GM03348 (cell line): ENCODE data around the gene GRIN3B.

Experiments
- DNase-seq: peaks from one replicate; pipeline ENCODE4 v3.0.0; 2012; ENCODE audit warnings: low spot score

GRIN3B gene

GRCh38 chr19:1007399-1008251 lies 7.4 kb downstream of the GRIN3B start:
- no peak for DNase-seq

DNA sequence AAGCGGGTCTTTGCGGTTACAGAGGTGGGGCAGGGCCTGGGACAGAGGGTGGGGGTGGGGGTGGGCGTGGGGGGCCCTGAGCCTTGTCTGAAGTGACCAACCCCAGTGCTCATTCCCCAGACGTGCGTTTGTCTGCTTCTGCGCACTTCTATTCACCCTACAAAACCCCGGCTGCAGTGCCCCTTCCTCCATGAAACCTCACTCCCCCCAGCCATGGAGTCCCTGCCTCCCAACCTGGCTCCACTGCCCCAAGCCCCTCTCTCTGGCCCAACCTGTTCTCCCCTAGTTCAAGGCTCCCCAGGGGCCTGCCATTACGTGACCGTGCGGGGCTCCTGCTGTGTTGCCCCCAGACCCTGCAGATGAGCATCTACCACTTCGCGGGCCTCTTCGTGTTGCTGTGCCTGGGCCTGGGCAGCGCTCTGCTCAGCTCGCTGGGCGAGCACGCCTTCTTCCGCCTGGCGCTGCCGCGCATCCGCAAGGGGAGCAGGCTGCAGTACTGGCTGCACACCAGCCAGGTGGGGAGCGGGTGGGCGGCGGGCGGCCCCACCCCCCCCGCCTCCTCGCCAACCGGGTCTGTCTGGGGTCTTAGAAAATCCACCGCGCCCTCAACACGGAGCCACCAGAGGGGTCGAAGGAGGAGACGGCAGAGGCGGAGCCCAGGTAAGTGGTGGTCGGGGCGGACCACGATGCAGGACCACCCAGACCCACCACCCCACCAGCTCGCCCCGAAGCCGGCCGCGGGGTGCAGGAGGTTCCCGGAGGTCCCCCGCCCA lies 8.2 kb downstream of the GRIN3B start:
- no peak for DNase-seq

DNA sequence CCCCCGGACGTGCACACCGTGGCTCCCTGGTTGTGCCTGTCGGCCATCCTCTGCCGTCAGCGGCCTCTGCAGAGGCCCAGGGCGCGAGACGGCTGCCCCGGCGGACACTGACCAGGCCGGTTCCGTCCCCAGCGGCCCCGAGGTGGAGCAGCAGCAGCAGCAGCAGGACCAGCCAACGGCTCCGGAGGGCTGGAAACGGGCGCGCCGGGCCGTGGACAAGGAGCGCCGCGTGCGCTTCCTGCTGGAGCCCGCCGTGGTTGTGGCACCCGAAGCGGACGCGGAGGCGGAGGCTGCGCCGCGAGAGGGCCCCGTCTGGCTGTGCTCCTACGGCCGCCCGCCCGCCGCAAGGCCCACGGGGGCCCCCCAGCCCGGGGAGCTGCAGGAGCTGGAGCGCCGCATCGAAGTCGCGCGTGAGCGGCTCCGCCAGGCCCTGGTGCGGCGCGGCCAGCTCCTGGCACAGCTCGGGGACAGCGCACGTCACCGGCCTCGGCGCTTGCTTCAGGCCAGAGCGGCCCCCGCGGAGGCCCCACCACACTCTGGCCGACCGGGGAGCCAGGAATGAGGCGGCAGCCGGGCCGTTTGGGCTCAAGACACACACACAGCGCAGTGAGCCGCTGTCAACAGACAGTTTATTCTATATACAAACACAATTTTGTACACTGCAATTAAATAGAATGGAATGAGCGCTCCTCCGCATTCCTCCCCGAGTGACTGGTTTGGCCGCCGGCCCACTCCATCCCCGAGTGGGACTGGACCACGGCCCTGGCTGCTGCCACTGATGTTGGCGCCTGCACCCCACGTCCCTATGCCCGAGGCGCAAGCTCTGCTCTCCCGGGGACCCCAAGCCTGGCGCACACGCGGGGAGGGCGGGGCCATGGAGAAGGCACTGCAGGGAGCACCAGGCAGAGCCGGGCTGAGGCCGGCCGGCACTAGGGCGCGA lies 9.1 kb downstream of the GRIN3B start:
- no peak for DNase-seq

- DNase-seq = no peak
Measured at GRCh38 chr19:1009981-1010538, 9.8 kb downstream of the GRIN3B start.

GRCh38 chr19:1010586-1011510 lies 10.6 kb downstream of the GRIN3B start:
- DNase-seq = no peak

GRCh38 chr19:1011831-1012333 lies 11.7 kb downstream of the GRIN3B start:
- no peak for DNase-seq

GRCh38 chr19:1012334-1012733 lies 12.1 kb downstream of the GRIN3B start:
- DNase-seq = no peak

DNA sequence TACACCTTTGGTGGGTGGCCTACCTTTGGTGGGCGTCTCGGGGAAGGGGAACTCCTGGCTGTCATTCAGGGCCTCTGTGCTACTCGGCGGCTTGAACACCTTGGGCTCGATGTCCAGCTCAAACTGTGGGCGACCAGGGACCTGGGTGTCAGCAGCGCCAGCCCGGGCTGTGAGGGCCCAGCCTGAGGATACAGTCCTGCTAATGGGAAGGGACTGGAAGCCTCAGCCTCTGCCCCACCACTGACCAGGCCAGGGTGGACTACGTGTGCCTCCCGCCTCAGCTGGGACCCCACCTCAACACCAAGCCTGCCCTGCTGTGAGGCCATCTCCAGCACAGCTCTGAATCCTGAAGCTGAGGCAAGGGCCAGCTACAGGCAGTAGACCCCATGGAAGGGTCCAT lies 13.0 kb downstream of the GRIN3B start:
- DNase-seq = no peak

- DNase-seq = no peak
Measured at GRCh38 chr19:1014161-1015060, 14.2 kb downstream of the GRIN3B start.

DNA sequence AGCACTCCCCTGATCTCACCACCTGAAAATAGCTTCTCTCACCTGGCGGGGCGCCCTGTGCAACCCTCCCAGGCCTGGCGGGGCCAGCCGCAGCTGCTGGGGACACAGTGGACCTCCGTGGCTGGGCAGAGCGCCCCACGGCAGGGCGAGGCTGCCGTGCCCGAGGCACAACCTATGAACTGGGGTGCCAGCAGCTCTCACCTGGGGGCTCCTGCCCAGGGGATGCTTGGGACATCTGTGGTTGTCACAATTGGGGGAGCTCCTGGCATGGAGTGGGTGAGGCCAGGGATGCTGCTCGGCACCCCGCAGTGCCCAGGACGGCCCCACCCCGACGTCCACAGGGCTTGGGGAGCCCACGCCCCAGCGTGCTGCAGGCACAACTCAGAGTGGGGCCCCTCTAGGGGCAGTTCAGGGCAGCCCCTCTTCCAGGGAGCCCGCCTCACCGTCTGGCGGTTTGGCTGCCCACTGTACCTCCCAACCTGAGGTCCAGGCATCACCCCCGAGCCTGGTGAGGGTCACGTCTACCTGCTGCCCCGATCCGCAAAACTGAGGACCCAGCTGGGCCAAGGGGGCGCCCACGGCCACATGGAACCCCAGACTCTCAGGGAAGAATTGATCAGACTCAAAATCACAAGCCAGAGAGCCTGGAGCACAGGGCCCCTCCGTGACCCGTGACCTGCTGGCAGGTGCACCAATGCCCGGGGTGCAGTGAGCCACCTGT lies 15.0 kb downstream of the GRIN3B start:
- DNase-seq = no peak

DNA sequence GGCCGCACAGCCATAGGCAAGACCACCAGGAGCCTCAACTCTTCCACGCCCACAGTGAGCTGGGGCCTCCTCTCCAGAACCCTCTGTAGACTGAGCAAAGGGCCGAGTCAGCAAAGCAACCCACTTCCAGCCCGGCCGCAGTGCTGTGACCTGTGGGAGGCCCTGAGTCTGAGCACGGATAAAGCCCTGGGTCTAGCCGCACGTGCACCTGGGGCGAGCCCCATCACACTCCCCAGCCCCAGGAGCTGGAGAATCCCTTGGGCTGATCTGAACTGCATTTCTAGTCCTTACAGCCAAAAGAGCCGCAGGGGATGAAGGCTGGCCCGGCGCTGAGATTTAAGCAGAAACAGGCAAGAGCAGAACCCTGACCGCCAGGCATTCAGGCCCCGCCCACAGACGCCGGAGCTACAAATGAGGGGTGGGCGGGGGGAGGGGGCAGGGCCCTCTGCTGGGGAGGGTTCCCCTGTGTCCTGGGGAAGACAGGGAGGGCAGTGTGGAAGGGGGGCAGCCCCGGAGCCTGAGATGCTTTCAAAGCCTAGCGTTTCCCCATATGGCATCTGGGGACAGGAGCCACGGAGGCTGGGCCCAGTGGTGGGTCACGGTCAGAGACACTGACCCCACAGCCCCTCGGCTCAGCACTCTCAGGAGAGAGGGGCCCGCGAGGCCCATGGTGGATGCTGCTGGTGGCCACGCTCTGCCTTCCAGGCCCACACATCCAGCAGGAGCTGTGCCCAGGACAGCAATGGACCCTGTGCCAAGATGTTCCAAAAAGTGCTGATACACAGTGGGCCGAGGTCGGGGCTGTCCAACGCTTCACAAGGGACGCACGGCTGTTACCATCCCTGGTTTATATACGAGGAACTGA lies 15.8 kb downstream of the GRIN3B start:
- DNase-seq = no peak

- peak; percentile 56 for DNase-seq
Measured at GRCh38 chr19:1016647-1017114, 16.5 kb downstream of the GRIN3B start.

DNA sequence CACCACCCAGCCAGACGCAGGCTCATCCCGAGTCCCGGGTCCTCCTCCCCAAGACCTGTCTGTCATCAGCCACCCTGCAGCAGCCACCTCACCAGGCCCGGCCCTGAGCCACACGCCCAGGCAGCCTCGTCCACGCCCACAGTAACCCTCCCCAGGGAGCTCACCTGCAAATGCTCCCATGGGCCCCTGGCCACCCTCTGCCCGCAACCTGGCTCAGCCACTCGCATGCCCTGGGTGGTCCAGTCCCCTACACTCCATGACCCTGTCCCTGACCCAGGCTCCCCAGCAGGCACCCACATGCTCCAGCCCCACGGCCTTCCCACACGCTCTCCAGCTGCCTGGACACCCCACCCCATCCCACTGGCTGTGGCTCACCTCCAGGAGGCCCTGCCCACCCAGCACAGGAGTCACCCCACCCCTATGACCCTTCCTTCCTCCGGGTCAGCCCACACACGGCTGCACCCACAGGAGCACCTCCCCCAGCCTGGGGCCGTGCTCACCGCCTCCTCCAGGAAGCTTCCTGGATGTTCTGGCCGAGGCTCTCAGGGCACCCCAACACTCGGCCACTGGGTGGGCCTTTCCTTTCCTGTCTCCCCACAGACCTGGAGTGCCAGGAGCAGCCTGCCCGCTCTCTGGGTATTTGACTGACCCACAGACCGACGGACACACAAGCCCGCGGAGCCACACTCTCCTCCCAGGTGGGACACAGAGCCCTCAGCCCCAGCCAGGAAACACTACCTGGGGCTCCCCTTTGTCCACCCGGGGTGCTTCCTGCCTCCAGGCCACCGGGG lies 17.1 kb downstream of the GRIN3B start:
- no peak for DNase-seq

DNA sequence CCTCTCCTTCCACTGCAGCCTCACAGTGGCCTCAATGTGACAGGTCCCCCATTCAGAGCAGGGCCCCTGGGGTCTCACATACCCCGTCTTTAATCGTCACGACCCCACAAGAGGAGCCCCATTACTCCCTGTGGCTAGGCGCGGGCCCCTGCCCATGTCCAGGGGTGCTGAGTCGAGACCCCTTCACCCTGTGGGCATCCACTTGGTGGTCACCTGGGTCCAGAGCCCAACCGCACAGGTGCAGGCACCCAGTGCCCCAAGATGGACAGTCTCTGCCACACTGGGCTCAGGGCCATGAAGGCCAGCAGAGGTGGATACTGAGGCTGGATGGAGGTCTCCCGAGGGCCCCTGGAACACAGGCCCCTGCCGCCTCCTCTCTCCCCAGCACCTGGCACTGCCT lies 17.7 kb downstream of the GRIN3B start:
- DNase-seq = no peak

DNA sequence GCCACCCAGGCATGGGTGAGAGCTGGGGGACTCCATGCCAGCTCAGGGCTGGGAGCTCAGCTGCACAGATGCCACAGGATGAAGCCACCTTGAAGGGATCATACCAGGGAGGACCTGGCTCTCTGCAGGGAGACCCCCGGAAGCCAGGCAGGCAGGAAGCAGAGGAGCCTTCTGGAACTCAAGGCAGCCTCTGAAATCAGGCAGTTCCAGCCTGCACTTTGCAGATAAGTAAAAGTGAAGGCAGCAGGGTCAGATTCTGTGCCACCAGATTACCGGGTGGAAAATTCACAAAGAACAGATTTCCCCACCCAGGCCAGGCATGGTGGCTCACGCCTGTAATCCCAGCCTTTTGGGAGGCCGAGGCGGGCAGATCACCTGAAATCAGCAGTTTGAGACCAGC lies 18.2 kb downstream of the GRIN3B start:
- DNase-seq = no peak

GRCh38 chr19:1018932-1019615 lies 18.9 kb downstream of the GRIN3B start:
- no peak for DNase-seq
